GM20000 (cell line): ENCODE results near the gene COL26A1.

Experiments used
- DNase-seq: peaks from one replicate; pipeline ENCODE4 v3.0.0; 2012; ENCODE audit warnings: low spot score
- TF ChIP-seq, protein P1 (sequence below): IDR thresholded peaks from 2 replicates; pipeline ENCODE4 v1.5.1; 2012; ENCODE audit warnings: mild to moderate bottlenecking, control low read depth; ENCODE audit errors: extremely low read depth, missing control alignments

The COL26A1 gene

DNA sequence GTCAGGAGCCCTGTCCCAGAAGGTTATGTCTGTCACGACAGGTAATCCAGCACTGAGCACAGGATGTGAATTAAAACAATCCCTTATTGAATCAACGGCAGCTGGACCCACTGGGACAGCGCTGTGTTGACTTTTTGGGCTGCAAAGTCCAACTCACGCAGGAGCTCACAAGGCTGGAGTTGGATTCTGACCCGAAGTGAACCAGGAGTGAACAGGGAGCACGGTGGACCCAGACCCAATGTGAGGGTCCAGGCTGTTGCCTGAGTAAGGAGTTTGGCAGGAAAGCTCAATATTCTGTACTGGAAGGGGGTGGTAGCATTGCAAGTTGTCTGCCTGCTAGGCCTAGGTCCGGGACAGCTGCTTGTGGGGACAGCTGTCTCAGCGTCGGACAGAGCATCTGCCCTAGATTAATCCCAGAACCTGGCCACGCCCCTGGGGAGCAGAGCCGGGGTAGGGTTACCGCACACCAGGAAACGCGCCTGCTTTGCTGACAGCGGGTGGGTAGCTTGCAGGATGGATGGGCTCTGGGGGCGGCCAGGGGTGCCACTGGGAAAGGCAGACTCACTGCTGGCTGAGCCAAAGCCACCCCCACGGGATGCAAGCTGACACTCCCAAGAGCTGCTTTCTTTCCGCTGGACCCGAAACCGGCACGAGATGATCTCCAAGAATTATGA, 24.0 kb downstream of the COL26A1 start:
- TF ChIP-seq, protein P1, sequence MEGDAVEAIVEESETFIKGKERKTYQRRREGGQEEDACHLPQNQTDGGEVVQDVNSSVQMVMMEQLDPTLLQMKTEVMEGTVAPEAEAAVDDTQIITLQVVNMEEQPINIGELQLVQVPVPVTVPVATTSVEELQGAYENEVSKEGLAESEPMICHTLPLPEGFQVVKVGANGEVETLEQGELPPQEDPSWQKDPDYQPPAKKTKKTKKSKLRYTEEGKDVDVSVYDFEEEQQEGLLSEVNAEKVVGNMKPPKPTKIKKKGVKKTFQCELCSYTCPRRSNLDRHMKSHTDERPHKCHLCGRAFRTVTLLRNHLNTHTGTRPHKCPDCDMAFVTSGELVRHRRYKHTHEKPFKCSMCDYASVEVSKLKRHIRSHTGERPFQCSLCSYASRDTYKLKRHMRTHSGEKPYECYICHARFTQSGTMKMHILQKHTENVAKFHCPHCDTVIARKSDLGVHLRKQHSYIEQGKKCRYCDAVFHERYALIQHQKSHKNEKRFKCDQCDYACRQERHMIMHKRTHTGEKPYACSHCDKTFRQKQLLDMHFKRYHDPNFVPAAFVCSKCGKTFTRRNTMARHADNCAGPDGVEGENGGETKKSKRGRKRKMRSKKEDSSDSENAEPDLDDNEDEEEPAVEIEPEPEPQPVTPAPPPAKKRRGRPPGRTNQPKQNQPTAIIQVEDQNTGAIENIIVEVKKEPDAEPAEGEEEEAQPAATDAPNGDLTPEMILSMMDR: no peak
- DNase-seq: no peak

DNA sequence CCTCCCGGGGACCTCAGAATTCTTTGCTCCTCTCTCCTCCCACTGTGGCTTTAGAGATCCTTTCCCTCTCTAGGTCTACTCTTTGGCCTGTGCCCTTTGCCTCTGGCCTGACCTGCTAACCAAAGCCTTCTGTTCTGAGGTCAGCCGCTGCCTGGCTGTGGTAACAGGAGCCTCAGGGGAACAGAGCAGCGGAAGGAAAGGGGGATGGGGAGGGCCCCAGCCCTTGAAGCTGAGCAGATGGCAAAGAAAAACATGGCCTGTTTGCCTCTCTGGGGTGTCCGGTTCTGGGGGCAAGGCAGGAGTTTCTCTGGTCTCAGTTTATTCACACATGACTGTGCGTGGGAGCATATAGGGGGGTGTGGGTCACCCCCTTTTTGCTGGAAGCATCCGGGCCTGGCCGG, 28.2 kb downstream of the COL26A1 start:
- TF ChIP-seq, protein P1: no peak
- DNase-seq: peak; percentile 81

DNA sequence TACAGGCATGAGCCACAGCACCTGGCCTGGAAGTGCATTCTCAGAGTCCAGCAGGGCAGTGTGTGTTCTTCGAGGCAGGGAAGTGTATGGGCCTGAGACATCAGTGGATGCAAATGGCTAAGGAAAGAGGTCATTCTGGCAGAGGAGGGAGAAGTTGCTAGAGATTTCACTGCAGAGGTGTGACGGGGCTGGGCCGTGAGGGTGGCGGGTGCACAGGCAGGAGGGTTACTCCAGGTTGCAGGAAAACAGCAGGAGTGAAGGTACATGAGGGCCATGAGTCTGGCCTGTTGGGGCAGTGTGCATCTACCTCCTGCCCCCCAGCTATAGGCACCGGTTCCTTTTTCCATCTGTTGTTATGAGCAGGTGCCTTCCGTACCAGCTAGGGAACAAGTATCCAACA, 29.3 kb downstream of the COL26A1 start:
- no peak for DNase-seq
- TF ChIP-seq, protein P1: no peak

DNA sequence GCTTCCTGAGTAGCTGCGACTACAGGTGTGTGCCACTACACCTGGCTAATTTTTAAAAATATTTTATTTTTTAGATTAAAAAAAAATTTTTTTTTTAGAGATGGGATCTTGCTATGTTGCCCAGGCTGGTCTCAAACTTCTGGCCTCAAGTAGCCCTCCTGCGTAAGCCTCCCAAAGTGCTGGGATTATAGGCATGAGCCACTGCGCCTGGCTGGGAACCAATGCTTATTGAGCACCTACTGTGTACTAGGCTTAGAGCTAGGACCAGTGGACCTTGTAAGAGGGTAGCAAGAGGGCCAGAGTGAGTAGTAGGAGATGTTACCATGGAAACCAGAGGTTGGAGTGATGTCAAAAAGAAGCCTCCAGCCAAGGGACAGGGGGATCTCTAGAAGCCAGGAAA, 31.2 kb downstream of the COL26A1 start:
- no peak for DNase-seq
- TF ChIP-seq, protein P1: no peak

DNA sequence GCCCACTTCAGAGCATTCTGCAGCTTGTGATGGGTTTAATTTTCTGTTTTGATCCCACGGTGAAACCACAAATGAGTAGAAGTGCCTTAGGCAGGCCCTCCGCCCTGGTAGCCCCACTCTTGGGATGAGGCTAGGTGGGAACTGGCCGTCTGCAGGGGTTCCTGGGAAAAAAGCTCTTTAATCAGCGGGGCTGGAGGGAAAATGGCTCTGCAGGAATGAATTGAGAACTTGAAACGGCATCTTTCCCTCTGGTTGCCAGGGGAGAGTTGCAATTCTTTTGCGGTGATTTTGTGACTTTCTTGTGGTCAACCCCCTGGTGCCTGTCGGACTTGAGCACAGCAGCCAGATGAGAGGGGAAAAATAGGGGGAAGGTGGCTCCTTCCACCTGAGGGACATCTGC, 32.7 kb downstream of the COL26A1 start:
- no peak for DNase-seq
- TF ChIP-seq, protein P1: no peak

DNA sequence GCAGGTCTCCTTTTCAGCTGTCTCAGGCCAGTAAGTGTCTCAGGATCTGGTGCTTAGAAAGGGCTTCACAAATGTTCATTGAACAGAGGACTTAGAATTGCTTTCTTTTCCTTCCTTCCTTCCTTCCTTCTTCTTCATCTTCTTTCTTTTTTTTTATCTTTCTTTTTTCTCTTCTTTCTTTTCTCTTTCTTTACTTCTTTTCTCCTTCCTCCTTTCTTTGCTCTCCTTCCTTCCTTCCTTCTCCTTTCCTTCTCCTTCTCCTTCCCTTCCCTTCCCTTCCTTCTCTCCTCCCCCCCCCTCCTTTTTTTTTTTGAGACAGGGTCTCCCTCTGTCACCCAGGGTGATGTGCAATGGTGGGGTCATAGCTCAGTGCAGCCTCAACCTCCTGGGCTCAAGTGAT, 34.6 kb downstream of the COL26A1 start:
- TF ChIP-seq, protein P1: no peak
- no peak for DNase-seq

DNA sequence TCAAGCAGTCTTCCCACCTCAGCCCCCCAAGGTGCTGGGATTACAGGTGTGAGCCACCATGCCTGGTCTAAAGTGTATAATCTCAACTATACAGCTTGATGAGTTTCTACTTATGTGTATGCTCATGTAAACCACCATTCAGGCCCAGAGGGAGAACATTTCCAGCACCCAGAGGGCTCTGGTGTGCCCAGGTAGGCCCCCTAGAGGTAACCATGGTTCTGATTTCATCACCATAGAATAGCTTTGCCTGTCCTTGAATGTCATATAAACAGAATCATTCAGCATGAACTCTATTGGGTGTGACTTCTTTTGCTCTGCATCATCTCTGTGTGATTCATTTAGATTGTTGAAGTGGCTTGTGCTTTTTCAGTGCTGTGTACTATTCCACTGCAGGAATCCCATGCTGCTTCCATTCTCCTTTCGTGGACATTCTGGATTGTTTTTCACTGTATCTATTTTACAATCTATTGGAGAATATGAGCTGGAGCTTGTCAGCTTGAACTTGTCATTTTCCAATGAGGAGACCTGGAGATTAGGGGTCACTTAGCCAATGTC, 35.2 kb downstream of the COL26A1 start:
- TF ChIP-seq, protein P1: no peak
- no peak for DNase-seq
